Glomerular visceral epithelial cell (primary cell): ENCODE data around the gene DNAAF5.

ENCODE experiments used
- DNase-seq: peaks from one replicate; pipeline ENCODE4 v3.0.0-alpha.2; 2016; ENCODE audit errors: extremely low spot score

The DNAAF5 gene

DNA sequence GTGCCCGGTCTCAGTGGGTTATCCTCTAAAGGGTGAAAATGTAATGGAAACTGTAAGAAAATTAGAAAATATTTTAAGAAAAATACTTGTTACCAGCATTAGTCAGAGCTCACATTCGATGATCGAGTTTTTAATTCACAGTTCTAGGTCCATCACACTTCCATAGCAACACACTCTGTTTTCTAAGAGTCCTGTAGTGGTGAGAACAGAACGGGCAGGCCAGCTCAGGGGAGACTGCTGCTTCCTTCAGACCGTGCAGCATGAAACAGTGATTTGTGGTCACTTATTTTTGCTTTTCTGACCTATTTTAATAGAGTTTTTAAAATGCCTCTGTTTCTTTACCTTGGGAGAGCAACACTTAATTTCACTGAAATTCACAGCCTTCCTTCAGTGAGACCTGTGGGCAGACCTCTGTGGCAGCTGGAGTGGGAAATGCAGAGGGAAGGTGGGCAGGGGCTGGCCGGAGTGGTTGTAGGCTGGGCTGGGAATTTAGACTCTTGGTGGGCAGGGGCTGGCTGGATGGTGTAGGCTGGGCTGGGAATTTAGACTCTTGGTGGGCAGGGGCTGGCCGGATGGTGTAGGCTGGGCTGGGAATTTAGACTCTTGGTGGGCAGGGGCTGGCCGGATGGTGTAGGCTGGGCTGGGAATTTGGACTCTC lies 107.2 kb downstream of the DNAAF5 start:
- no peak for DNase-seq

DNA sequence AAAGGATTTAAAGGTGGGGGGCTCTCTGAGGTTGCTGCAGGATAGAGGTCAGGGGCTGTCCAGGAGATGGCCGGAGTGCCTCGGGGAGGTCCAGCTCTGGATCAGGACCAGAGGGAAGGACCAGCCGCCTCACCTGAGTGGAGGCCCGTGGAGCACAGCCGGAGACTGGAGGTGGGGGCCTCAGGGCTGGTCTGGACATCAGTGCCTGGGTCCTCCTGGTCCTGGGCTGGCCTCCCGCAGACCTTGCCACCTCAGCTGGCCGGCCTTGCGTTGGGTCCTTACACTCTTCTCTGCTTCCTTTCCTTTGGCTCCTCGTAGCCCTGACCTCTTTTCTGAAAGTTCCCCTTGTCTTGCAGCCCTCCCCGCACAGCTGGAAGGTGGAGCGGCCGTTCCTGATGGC lies 107.8 kb downstream of the DNAAF5 start:
- no peak for DNase-seq

DNA sequence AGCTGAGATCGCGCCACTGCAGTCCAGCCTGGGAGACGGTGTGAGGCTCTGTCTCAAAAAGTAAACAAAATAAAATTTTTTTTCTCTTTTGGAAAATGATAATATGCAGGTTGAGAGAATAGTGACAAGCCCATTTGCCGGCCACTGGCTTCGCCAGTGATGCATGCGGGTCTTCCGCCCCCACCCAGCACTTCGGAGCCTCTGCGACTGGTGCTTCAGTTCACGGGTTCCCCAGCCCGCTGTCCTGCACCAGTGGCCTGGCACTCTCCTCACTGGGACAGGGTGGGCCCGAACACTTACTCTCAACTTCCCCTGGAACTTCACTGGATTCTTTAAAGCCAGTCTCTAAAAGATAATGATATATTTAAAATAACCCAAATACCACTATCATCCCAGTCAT lies 108.5 kb downstream of the DNAAF5 start:
- DNase-seq, result no peak

DNA sequence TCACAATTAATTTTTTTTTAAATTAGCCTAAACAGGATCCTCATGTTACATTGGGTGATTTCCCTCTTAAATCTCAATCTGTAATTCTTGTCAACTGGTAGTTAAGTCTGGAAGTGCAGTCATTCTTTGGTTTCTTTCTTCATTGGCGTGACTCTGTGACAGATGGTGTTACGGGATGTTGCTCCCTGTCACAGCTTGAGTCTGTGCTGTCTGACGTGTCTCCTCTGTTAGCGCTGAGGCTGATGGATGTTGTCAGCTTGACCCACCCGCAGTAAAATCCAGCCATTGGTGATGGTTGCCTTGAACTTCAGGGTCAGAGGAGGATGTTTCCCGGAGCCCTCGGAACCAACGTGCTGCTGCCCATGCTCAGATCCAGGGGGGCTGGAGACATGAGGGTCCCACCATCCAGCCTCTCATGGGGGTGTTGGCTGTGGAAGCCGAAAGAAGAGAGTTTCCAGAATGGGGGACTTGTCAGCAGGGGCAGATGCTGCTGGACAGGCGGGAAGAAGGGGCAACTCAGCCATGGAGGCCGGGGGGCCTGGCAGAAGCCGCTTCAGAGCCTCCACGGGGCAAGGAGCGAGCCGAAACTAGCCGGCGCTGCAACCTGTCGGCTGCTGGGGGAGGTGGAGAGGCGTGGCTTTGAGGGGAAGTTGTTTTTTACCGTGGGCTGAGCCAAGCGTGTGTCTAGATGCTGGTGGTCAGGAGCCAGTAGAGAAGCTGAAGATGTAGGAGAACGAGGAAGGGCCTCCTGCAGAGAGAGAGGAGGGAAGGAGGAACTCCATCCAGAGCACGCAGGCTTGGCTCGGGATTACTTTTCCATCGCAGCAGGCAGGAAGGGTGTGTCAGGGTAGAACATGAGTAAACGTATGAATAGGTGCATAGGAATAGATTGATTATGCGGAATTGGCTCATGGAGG lies 109.2 kb downstream of the DNAAF5 start:
- no peak for DNase-seq
